Amniotic stem cell (primary cell): Measurements from ENCODE around the gene TRPV4.
A peak's percentile ranks its signal among the peaks of the same experiment; 100 is the strongest.
"Not testable (repeated sequence)": the region's sequence is repeated elsewhere in the genome, so short reads cannot be mapped to it uniquely, and the experiment has no call there.

ENCODE experiments used
- DNase-seq: peaks from one replicate; lab custom pipeline; 2025; lab: John Stamatoyannopoulos, UW

The TRPV4 gene

GRCh38 chr12:109860977-109861376 lies 27.8 kb upstream of the TRPV4 start:
- DNase-seq, result no peak

- DNase-seq, result no peak
These were observed 25.6 kb upstream of the TRPV4 start for GRCh38 chr12:109858764-109859163.

- no peak for DNase-seq
These were observed 24.5 kb upstream of the TRPV4 start for GRCh38 chr12:109857715-109858114.

- DNase-seq, result no peak
These were observed 22.2 kb upstream of the TRPV4 start for GRCh38 chr12:109855377-109855776.

- DNase-seq, result not testable (repeated sequence)
These were observed 17.3 kb upstream of the TRPV4 start for GRCh38 chr12:109850518-109850917.

GRCh38 chr12:109847142-109847735 lies 14.0 kb upstream of the TRPV4 start:
- DNase-seq, result no peak

- no peak for DNase-seq
These were observed 12.6 kb upstream of the TRPV4 start for GRCh38 chr12:109845824-109846205.

GRCh38 chr12:109844983-109845823 lies 12.0 kb upstream of the TRPV4 start:
- DNase-seq, result peak; percentile 38

GRCh38 chr12:109844091-109844490 lies 10.9 kb upstream of the TRPV4 start:
- DNase-seq, result no peak

- no peak for DNase-seq
These were observed 8.8 kb upstream of the TRPV4 start for GRCh38 chr12:109842021-109842420.

- no peak for DNase-seq
These were observed 8.2 kb upstream of the TRPV4 start for GRCh38 chr12:109841356-109841755.

- no peak for DNase-seq
These were observed 7.3 kb upstream of the TRPV4 start for GRCh38 chr12:109840305-109841074.

- no peak for DNase-seq
These were observed 6.2 kb upstream of the TRPV4 start for GRCh38 chr12:109839444-109839843.

GRCh38 chr12:109836916-109837315 lies 3.7 kb upstream of the TRPV4 start:
- no peak for DNase-seq

GRCh38 chr12:109835827-109836226 lies 2.6 kb upstream of the TRPV4 start:
- no peak for DNase-seq

GRCh38 chr12:109832541-109833306 lies 474 bp downstream of the TRPV4 start:
- no peak for DNase-seq

- no peak for DNase-seq
These were observed 1.3 kb downstream of the TRPV4 start for GRCh38 chr12:109831929-109832328.

- DNase-seq, result no peak
These were observed 1.8 kb downstream of the TRPV4 start for GRCh38 chr12:109831365-109831764.

GRCh38 chr12:109830718-109831117 lies 2.5 kb downstream of the TRPV4 start:
- DNase-seq, result no peak

- DNase-seq, result no peak
These were observed 2.9 kb downstream of the TRPV4 start for GRCh38 chr12:109830267-109830666.

- no peak for DNase-seq
These were observed 3.5 kb downstream of the TRPV4 start for GRCh38 chr12:109829667-109830066.
